WTC11 (cell line): ENCODE results near the gene RNGTT. TPM values are rescaled to one million over a fixed set of nuclear protein-coding genes. Genes with fewer than 3 reads are reported as not detected.
A peak's percentile ranks its signal among the peaks of the same experiment; 100 is the strongest.

Experiments
- ATAC-seq: fragments of 200-7000 bp; cut with Tn5 transposase; 2 replicates; pipeline ENCODE4 v1.10.0; 2021; ENCODE audit warnings: mild to moderate bottlenecking, moderate library complexity
- CTCF ChIA-PET: fragments of 300-600 bp; sonication (Branson Sonifier 250); formaldehyde crosslinking; loops from one replicate; lab custom pipeline; 2021; ENCODE audit warnings: antibody characterized with exemption; lab: Charles Lee
- POLR2A ChIA-PET: fragments of 350-600 bp; sonication (Branson Sonifier 250); formaldehyde crosslinking; loops from one replicate; lab custom pipeline; 2021; ENCODE audit warnings: antibody characterized with exemption; lab: Charles Lee
- DNase-seq: peaks from one replicate; pipeline ENCODE4 v3.0.0; 2021; ENCODE audit warnings: low spot score
- H3K27ac Mint-ChIP-seq: 2 replicates; pipeline ENCODE4 v1.8.0; 2021; ENCODE audit warnings: mixed read lengths
- H3K27me3 Mint-ChIP-seq: 2 replicates; pipeline ENCODE4 v1.8.0; 2021; ENCODE audit warnings: low read depth, mild to moderate bottlenecking, moderate library complexity, mixed read lengths
- H3K36me3 Mint-ChIP-seq: 2 replicates; pipeline ENCODE4 v1.8.0; 2021; ENCODE audit warnings: mixed read lengths
- H3K4me1 Mint-ChIP-seq: 2 replicates; pipeline ENCODE4 v1.8.0; 2022; ENCODE audit warnings: mixed read lengths
- H3K4me3 Mint-ChIP-seq: 2 replicates; pipeline ENCODE4 v1.8.0; 2021; ENCODE audit warnings: mild to moderate bottlenecking, moderate library complexity, mixed read lengths
- H3K9me3 Mint-ChIP-seq: 2 replicates; pipeline ENCODE4 v1.8.0; 2021; ENCODE audit warnings: mixed read lengths
- CREM ChIP-seq: sonication (generic); formaldehyde crosslinking; IDR thresholded peaks from 2 replicates; pipeline ENCODE4 v1.8.1; 2022; ENCODE audit warnings: mild to moderate bottlenecking, missing genetic modification reagents, moderate library complexity
- ESRRA ChIP-seq: sonication (generic); formaldehyde crosslinking; IDR thresholded peaks from 2 replicates; pipeline ENCODE4 v1.8.1; 2022; ENCODE audit warnings: mild to moderate bottlenecking, missing genetic modification reagents, borderline replicate concordance
- GABPB1 ChIP-seq: sonication (generic); formaldehyde crosslinking; IDR thresholded peaks from 2 replicates; pipeline ENCODE4 v1.8.1; 2023; ENCODE audit warnings: mild to moderate bottlenecking, missing genetic modification reagents
- GRHL2 ChIP-seq: fragments of 250-450 bp; sonication (Bioruptor Pico); IDR thresholded peaks from 2 replicates; pipeline ENCODE4 v1.8.0; 2022; ENCODE audit warnings: mild to moderate bottlenecking, moderate library complexity; ENCODE audit not compliant: insufficient replicate concordance, severe bottlenecking
- JUN ChIP-seq: sonication (generic); formaldehyde crosslinking; IDR thresholded peaks from 2 replicates; pipeline ENCODE4 v1.8.0; 2023; ENCODE audit warnings: mild to moderate bottlenecking, missing genetic modification reagents
- KAT7 ChIP-seq: sonication (generic); formaldehyde crosslinking; IDR thresholded peaks from 2 replicates; pipeline ENCODE4 v1.8.1; 2023; ENCODE audit warnings: missing genetic modification reagents, mild to moderate bottlenecking, borderline replicate concordance
- NFYB ChIP-seq: sonication (generic); formaldehyde crosslinking; conservative IDR thresholded peaks from 2 replicates; pipeline ENCODE4 v1.8.0; 2022; ENCODE audit warnings: low read depth, missing genetic modification reagents
- NR2C2 ChIP-seq: sonication (generic); formaldehyde crosslinking; IDR thresholded peaks from 2 replicates; pipeline ENCODE4 v1.8.0; 2022; ENCODE audit warnings: mild to moderate bottlenecking, missing genetic modification reagents
- NR3C1 ChIP-seq: sonication (generic); formaldehyde crosslinking; conservative IDR thresholded peaks from 2 replicates; pipeline ENCODE4 v1.8.1; 2023; ENCODE audit warnings: low read depth, mild to moderate bottlenecking, missing genetic modification reagents
- RORB ChIP-seq: fragments of 250-450 bp; sonication (Bioruptor Pico); IDR thresholded peaks from 2 replicates; pipeline ENCODE4 v1.9.0; 2021; ENCODE audit warnings: mild to moderate bottlenecking
- SP1 ChIP-seq: sonication (generic); formaldehyde crosslinking; conservative IDR thresholded peaks from 2 replicates; pipeline ENCODE4 v1.8.1; 2022; ENCODE audit warnings: missing genetic modification reagents
- TP53 ChIP-seq: sonication (generic); formaldehyde crosslinking; IDR thresholded peaks from 2 replicates; pipeline ENCODE4 v1.8.1; 2023; ENCODE audit warnings: mild to moderate bottlenecking, missing genetic modification reagents
- ZNF138 ChIP-seq: sonication (generic); formaldehyde crosslinking; conservative IDR thresholded peaks from 2 replicates; pipeline ENCODE4 v1.8.1; 2022; ENCODE audit warnings: mild to moderate bottlenecking, moderate library complexity, missing genetic modification reagents
- ZNF263 ChIP-seq: sonication (generic); formaldehyde crosslinking; IDR thresholded peaks from 2 replicates; pipeline ENCODE4 v1.8.1; 2022; ENCODE audit warnings: low read depth, mild to moderate bottlenecking, moderate library complexity, missing genetic modification reagents
- ZNF317 ChIP-seq: sonication (generic); formaldehyde crosslinking; IDR thresholded peaks from 2 replicates; pipeline ENCODE4 v1.8.1; 2023; ENCODE audit warnings: low read depth, mild to moderate bottlenecking, moderate library complexity, missing genetic modification reagents, borderline replicate concordance
- ZNF671 ChIP-seq: fragments of 250-450 bp; sonication (Bioruptor Pico); IDR thresholded peaks from 2 replicates; pipeline ENCODE4 v1.8.0; 2021; ENCODE audit warnings: mild to moderate bottlenecking
- total RNA-seq: library from RNA; stranded (reverse); gene quantifications from 3 replicates; pipeline ENCODE4 v1.2.3, GENCODE V29; 2021
- TF ChIP-seq, protein P1 (sequence below): sonication (generic); formaldehyde crosslinking; IDR thresholded peaks from 2 replicates; pipeline ENCODE4 v1.8.0; 2022; ENCODE audit warnings: mild to moderate bottlenecking, missing genetic modification reagents
- TF ChIP-seq, protein P2 (sequence below): fragments of 250-450 bp; sonication (Bioruptor Pico); IDR thresholded peaks from 2 replicates; pipeline ENCODE4 v1.8.0; 2021; ENCODE audit warnings: mild to moderate bottlenecking
- TF ChIP-seq, protein P3 (sequence below): fragments of 250-450 bp; sonication (Bioruptor Pico); conservative IDR thresholded peaks from 2 replicates; pipeline ENCODE4 v1.9.0; 2021; ENCODE audit warnings: mild to moderate bottlenecking
- TF ChIP-seq, protein P4 (sequence below): sonication (generic); formaldehyde crosslinking; IDR thresholded peaks from 2 replicates; pipeline ENCODE4 v1.8.0; 2022; ENCODE audit warnings: mild to moderate bottlenecking, missing genetic modification reagents
- TF ChIP-seq, protein P5 (sequence below): sonication (generic); formaldehyde crosslinking; IDR thresholded peaks from 2 replicates; pipeline ENCODE4 v1.8.1; 2022; ENCODE audit warnings: low read depth, missing genetic modification reagents, borderline replicate concordance

RNGTT gene
- total RNA-seq, 1 experiment from 2014 or later: 20.4 TPM

DNA sequence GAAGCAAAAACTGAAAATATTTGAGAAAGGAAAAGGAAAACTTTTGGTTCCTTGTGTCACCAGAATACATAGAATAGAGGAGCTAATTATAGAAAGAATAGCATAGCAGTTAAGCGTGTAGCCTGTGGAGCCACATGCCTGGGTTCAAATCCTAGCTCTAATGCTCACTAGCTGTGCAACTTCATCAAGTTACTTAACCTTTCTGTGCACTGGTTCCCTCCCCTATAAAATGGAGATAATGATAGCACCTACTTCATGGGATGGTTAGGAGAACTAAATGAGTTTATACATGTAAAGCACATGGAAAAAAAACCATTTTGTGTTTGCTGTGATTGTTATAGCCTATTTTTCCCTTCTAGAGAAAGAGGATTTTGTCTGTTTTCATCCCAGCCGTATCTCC lies 24.5 kb upstream of the RNGTT start:
- H3K4me3 Mint-ChIP-seq: no peak overlapping the region
- ATAC-seq (no peak), DNase-seq (no peak)
- peaks cover 16% of the 10 kb centered on the region; the same call in 1 of the 2 replicates for H3K27me3 Mint-ChIP-seq
- no peaks in the 10 kb centered on the region for H3K36me3 Mint-ChIP-seq
- TF ChIP-seq NFYB (CRISPR knock-in tag) (no peak), SP1 (no peak), ZNF317 (CRISPR knock-in tag) (no peak), ZNF263 (CRISPR knock-in tag) (no peak), ZNF671 (no peak), NR3C1 (CRISPR knock-in tag) (no peak), JUN (no peak), KAT7 (CRISPR knock-in tag) (no peak), CREM (no peak), RORB (CRISPR knock-in tag) (no peak)
- TF ChIP-seq, protein P1, sequence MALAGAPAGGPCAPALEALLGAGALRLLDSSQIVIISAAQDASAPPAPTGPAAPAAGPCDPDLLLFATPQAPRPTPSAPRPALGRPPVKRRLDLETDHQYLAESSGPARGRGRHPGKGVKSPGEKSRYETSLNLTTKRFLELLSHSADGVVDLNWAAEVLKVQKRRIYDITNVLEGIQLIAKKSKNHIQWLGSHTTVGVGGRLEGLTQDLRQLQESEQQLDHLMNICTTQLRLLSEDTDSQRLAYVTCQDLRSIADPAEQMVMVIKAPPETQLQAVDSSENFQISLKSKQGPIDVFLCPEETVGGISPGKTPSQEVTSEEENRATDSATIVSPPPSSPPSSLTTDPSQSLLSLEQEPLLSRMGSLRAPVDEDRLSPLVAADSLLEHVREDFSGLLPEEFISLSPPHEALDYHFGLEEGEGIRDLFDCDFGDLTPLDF (CRISPR knock-in tag): no peak
- TF ChIP-seq, protein P2, sequence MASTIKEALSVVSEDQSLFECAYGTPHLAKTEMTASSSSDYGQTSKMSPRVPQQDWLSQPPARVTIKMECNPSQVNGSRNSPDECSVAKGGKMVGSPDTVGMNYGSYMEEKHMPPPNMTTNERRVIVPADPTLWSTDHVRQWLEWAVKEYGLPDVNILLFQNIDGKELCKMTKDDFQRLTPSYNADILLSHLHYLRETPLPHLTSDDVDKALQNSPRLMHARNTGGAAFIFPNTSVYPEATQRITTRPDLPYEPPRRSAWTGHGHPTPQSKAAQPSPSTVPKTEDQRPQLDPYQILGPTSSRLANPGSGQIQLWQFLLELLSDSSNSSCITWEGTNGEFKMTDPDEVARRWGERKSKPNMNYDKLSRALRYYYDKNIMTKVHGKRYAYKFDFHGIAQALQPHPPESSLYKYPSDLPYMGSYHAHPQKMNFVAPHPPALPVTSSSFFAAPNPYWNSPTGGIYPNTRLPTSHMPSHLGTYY (CRISPR knock-in tag): no peak
- TF ChIP-seq, protein P3, sequence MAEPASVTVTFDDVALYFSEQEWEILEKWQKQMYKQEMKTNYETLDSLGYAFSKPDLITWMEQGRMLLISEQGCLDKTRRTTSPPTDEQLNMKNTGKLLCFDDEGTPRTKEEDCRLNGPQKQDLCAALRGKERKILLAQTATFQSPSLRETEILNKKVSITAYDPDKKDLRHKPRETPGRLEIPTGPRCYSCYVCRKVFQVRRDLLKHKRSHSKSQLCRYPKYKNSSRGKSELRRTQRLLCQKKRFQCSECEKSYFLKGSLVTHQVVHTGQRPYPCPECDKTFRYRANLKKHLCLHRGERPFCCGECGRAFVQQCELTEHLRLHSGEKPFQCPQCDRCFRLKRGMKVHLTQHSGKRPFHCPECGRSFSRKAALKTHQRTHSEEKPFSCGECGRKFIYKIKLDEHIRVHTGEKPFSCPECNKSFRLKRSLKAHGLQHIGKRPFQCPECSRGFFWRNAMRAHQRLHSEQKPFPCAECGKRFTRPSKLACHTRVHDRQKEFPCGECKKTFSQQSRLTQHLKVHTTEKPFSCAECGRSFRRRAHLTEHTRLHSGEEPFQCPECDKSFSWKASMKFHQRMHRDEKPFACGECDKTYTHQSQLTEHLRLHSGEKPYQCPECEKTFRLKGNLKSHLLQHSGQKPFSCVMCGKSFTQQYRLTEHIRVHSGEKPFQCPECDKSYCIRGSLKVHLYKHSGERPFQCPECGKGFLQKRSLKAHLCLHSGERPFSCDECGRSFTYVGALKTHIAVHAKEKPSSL (CRISPR knock-in tag): no peak
- TF ChIP-seq, protein P4, sequence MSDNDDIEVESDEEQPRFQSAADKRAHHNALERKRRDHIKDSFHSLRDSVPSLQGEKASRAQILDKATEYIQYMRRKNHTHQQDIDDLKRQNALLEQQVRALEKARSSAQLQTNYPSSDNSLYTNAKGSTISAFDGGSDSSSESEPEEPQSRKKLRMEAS (CRISPR knock-in tag): no peak
- H3K9me3 Mint-ChIP-seq: no peaks in the 10 kb centered on the region
- no peak overlapping the region for H3K27ac Mint-ChIP-seq
- H3K4me1 Mint-ChIP-seq: no peaks in the 10 kb centered on the region
- CTCF ChIA-PET: interaction anchor here (0.7 to 1.1 kb wide), 2 partner anchors 12 to 59 kb away, joined by 3 to 5 read pairs; no protein-coding TSS in a partner anchor
- POLR2A ChIA-PET: no interaction called here

DNA sequence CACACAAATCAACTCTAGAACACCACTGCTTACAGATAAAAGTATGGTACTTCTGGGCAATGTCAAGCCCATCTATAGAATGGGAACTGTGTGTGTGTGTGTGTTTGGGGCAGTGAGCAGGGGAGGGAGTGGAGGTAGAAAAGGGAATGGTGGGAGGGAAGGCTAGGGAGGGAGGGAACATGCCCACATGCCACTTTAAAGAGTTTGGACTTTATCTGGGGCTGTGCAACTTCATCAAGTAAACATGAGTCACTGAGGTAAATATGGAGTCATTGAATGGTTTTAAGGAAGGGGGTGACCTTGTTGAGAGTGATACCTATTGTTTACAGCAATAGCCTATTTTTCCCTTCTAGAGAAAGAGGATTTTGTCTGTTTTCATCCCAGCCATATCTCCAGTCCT lies 22.5 kb upstream of the RNGTT start:
- Mint-ChIP-seq H3K4me1 (no peaks in the 10 kb centered on the region), H3K27ac (no peak overlapping the region), H3K9me3 (no peaks in the 10 kb centered on the region), H3K27me3 (peaks cover 30% of the 10 kb centered on the region), H3K4me3 (no peak overlapping the region), H3K36me3 (no peaks in the 10 kb centered on the region)
- TF ChIP-seq ZNF138 (CRISPR knock-in tag) (no peak), GABPB1 (CRISPR knock-in tag) (peak; percentile 60)
- DNase-seq: no peak
- ATAC-seq: no peak
- ChIA-PET CTCF (no interaction called here), POLR2A (no interaction called here)

DNA sequence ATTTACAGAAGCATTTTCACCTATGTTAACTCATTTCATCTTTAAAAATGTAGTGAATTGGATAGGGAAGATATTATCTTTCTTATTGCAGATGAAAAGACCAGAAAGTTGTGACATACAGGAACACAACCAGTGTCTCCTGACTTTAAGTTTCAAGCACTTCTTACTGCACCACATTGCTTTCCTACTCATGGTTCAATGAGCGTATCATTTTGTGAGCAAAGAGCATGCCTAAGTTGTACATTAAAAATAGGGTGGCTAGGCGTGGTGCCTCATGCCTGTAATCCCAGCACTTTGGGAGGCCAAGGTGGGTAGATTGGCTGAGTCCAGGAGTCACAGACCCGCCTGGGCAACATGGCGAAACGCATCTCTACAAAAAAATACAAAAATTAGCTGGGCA lies 21.2 kb upstream of the RNGTT start:
- CTCF ChIA-PET: interaction anchor here (1.1 to 2.8 kb wide), 4 partner anchors 85 to 388 kb away, joined by 3 to 31 read pairs (median 10); partner anchors contain the start of gene PNRC1
- Mint-ChIP-seq H3K9me3 (no peaks in the 10 kb centered on the region), H3K27me3 (peaks cover 43% of the 10 kb centered on the region), H3K27ac (no peak overlapping the region), H3K4me1 (no peaks in the 10 kb centered on the region), H3K4me3 (no peak overlapping the region), H3K36me3 (no peaks in the 10 kb centered on the region)
- no peak for TF ChIP-seq NR2C2 (CRISPR knock-in tag)
- no peak for TF ChIP-seq GRHL2 (CRISPR knock-in tag)
- TF ChIP-seq, protein P5, sequence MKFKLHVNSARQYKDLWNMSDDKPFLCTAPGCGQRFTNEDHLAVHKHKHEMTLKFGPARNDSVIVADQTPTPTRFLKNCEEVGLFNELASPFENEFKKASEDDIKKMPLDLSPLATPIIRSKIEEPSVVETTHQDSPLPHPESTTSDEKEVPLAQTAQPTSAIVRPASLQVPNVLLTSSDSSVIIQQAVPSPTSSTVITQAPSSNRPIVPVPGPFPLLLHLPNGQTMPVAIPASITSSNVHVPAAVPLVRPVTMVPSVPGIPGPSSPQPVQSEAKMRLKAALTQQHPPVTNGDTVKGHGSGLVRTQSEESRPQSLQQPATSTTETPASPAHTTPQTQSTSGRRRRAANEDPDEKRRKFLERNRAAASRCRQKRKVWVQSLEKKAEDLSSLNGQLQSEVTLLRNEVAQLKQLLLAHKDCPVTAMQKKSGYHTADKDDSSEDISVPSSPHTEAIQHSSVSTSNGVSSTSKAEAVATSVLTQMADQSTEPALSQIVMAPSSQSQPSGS (CRISPR knock-in tag): no peak
- TF ChIP-seq TP53 (CRISPR knock-in tag): no peak
- TF ChIP-seq ESRRA: no peak
- POLR2A ChIA-PET: interaction anchor here (2.6 kb wide), 1 partner anchor 96 kb away, joined by 12 read pairs; the partner anchor contains the start of gene PNRC1
- DNase-seq: no peak
- no peak for ATAC-seq
